HCT116 (cell line): Measurements from ENCODE around the gene ARIH2. TPM values are rescaled to one million over a fixed set of nuclear protein-coding genes. Genes with fewer than 3 reads are reported as not detected.

Experiments used
- ATAC-seq: fragments of 200-7000 bp; cut with Tn5 transposase; 2 replicates; pipeline ENCODE4 v1.9.1; 2020; ENCODE audit warnings: mild to moderate bottlenecking, moderate library complexity
- BruUV-seq: library from RNA; stranded (reverse); fragments of 400-500 nt; replicated peaks from 2 replicates; lab custom pipeline; 2021; lab: Mats Ljungman, UMichigan
- CTCF ChIA-PET: fragments of 300-600 bp; sonication (Branson Sonifier 250); formaldehyde crosslinking; loops from one replicate; lab custom pipeline; 2021; ENCODE audit warnings: antibody characterized with exemption; lab: Charles Lee
- POLR2A ChIA-PET: fragments of 300-600, 350-600 bp; sonication (Branson Sonifier 250); formaldehyde crosslinking; loops from one replicate; lab custom pipeline; 2021; ENCODE audit warnings: antibody characterized with exemption; lab: Charles Lee
- RAD21 ChIA-PET, 2 experiments: fragments of 300-600 bp; sonication (Branson Sonifier 250); formaldehyde crosslinking; loops; one replicate each; lab custom pipeline; 2023; ENCODE audit warnings: low total read pairs in 2 of 2; ENCODE audit not compliant: uncharacterized antibody in 2 of 2, unreplicated experiment in 2 of 2, low non-redundant PET in 1 of 2; lab: Charles Lee
- DNase-seq: peaks from one replicate; pipeline ENCODE4 v3.0.0-alpha.2; 2010; ENCODE audit warnings: low read depth, low spot score
- H2AFZ ChIP-seq: fragments of 200-600 bp; shearing (Covaris generic), sonication (generic); 2 replicates; pipeline ENCODE4 v1.6.1; 2017; ENCODE audit warnings: low read depth, mixed run types, mixed read lengths, antibody characterized with exemption, low read length; ENCODE audit not compliant: poor library complexity, severe bottlenecking
- H3K27ac ChIP-seq: 2 replicates; pipeline ENCODE4 v1.5.1; 2012; ENCODE audit warnings: low read depth, low read length
- H3K27me3 ChIP-seq: fragments of 200-600 bp; sonication (generic); 2 replicates; pipeline ENCODE4 v1.6.1; 2016; ENCODE audit warnings: mixed run types, low read length, mixed read lengths; ENCODE audit not compliant: insufficient read depth
- H3K36me3 ChIP-seq, 2 experiments: fragments of 200-500 bp in 1 of 2; fragments of 200-600 bp in 1 of 2; sonication (Bioruptor generic) in 1 of 2; sonication (generic) in 1 of 2; 2 replicates each; pipeline versions ENCODE4 v1.5.1 to v1.6.1; 2014 to 2016; ENCODE audit warnings: low read length in 2 of 2, inconsistent platforms in 1 of 2, mixed read lengths in 1 of 2, mixed run types in 1 of 2; ENCODE audit not compliant: insufficient read depth in 2 of 2, control insufficient read depth in 1 of 2
- H3K4me1 ChIP-seq, 2 experiments: fragments of 200-600 bp in 1 of 2; sonication (generic) in 1 of 2; 2 replicates each; pipeline versions ENCODE4 v1.5.1 to v1.6.1; 2012 to 2017; ENCODE audit warnings: low read length in 2 of 2, inconsistent platforms in 1 of 2, mild to moderate bottlenecking in 1 of 2, mixed read lengths in 1 of 2, mixed run types in 1 of 2, moderate library complexity in 1 of 2; ENCODE audit not compliant: insufficient read depth in 2 of 2, control insufficient read depth in 1 of 2
- H3K4me2 ChIP-seq: fragments of 200-600 bp; sonication (generic); 2 replicates; pipeline ENCODE4 v1.6.1; 2017; ENCODE audit warnings: mixed run types, low read length, mixed read lengths
- H3K4me3 ChIP-seq, 2 experiments: fragments of 200-600 bp in 1 of 2; sonication (generic) in 1 of 2; replicated peaks in 1 of 2; 2 replicates each; pipeline ENCODE4 v1.5.1; 2011 to 2016; ENCODE audit warnings: low read length in 2 of 2, control low read depth in 1 of 2, low read depth in 1 of 2, mild to moderate bottlenecking in 1 of 2, mixed read lengths in 1 of 2, mixed run types in 1 of 2
- H3K79me2 ChIP-seq: fragments of 200-600 bp; sonication (generic); 2 replicates; pipeline ENCODE4 v1.6.1; 2017; ENCODE audit warnings: mild to moderate bottlenecking, mixed run types, low read length, moderate library complexity, mixed read lengths; ENCODE audit not compliant: insufficient read depth
- H3K9ac ChIP-seq: fragments of 200-600 bp; sonication (generic); 2 replicates; pipeline ENCODE4 v1.6.1; 2016; ENCODE audit warnings: low read length, mixed read lengths
- H3K9me2 ChIP-seq: fragments of 200-600 bp; sonication (generic), shearing (Covaris generic); 2 replicates; pipeline ENCODE4 v1.6.1; 2017; ENCODE audit warnings: mixed run types, mild to moderate bottlenecking, moderate library complexity; ENCODE audit not compliant: insufficient read depth
- H3K9me3 ChIP-seq, 2 experiments: fragments of 200-500 bp in 1 of 2; fragments of 200-600 bp in 1 of 2; sonication (Bioruptor generic) in 1 of 2; sonication (generic) in 1 of 2; 2 replicates each; pipeline ENCODE4 v1.6.1; 2014 to 2017; ENCODE audit warnings: low read length in 2 of 2, mixed read lengths in 2 of 2, inconsistent platforms in 1 of 2, low read depth in 1 of 2, mild to moderate bottlenecking in 1 of 2, mixed run types in 1 of 2, moderate library complexity in 1 of 2; ENCODE audit not compliant: control insufficient read depth in 1 of 2, insufficient read depth in 1 of 2
- H4K20me1 ChIP-seq: fragments of 200-600 bp; sonication (generic), shearing (Covaris generic); 2 replicates; pipeline ENCODE4 v1.6.1; 2017; ENCODE audit warnings: mixed run types, mild to moderate bottlenecking, moderate library complexity; ENCODE audit not compliant: insufficient read depth
- CBX3 ChIP-seq: IDR thresholded peaks from 2 replicates; pipeline ENCODE4 v1.6.1; 2012; ENCODE audit warnings: low read depth
- CEBPB ChIP-seq: IDR thresholded peaks from 2 replicates; pipeline ENCODE4 v1.6.1; 2012; ENCODE audit warnings: low read depth
- EGR1 ChIP-seq: IDR thresholded peaks from 2 replicates; pipeline ENCODE4 v1.6.1; 2012; ENCODE audit warnings: low read depth
- JUND ChIP-seq: IDR thresholded peaks from 2 replicates; pipeline ENCODE4 v1.6.1; 2012
- POLR2A ChIP-seq: IDR thresholded peaks from 2 replicates; pipeline ENCODE4 v1.7.0; 2011; ENCODE audit warnings: borderline replicate concordance; ENCODE audit not compliant: insufficient read depth, insufficient read length; ENCODE audit errors: extremely low read depth
- POLR2AphosphoS5 ChIP-seq: IDR thresholded peaks from 2 replicates; pipeline ENCODE4 v1.6.1; 2011; ENCODE audit warnings: mild to moderate bottlenecking, low read depth, low read length, moderate library complexity
- SIN3A ChIP-seq: IDR thresholded peaks from 2 replicates; pipeline ENCODE4 v1.6.1; 2012; ENCODE audit warnings: low read depth
- SRF ChIP-seq: IDR thresholded peaks from 2 replicates; pipeline ENCODE4 v1.6.1; 2012; ENCODE audit warnings: low read depth
- TCF7L2 ChIP-seq: IDR thresholded peaks from 2 replicates; pipeline ENCODE4 v1.7.0; 2011; ENCODE audit warnings: borderline replicate concordance, inconsistent platforms; ENCODE audit not compliant: insufficient read depth, insufficient read length; ENCODE audit errors: extremely low read depth
- YY1 ChIP-seq: IDR thresholded peaks from 2 replicates; pipeline ENCODE4 v1.6.1; 2011; ENCODE audit warnings: low read length, low read depth, moderate library complexity, mild to moderate bottlenecking; ENCODE audit not compliant: insufficient replicate concordance; ENCODE audit errors: extremely low read depth
- ZFX ChIP-seq: fragments of 450-650 bp; IDR thresholded peaks from 2 replicates; pipeline ENCODE4 v1.6.1; 2017
- ZNF274 ChIP-seq: fragments of 200-500 bp; sonication (Bioruptor generic); IDR thresholded peaks from 2 replicates; pipeline ENCODE4 v1.6.1; 2014; ENCODE audit warnings: mild to moderate bottlenecking, low read depth, low read length, inconsistent platforms
- intact Hi-C: fragments of 100-400 bp; cut with micrococcal nuclease; formaldehyde crosslinking; loops from 2 replicates; pipeline ENCODE4 v1.10.0; 2022
- total RNA-seq: library from RNA; stranded (reverse); gene quantifications from one replicate; pipeline ENCODE4 v1.2.1, GENCODE V29; 2021; ENCODE audit not compliant: unreplicated experiment
- TF ChIP-seq, protein P1 (sequence below), 3 experiments: fragments of 200-600 bp in 1 of 3; sonication (generic) in 1 of 3; IDR thresholded peaks in 2 of 3; conservative IDR thresholded peaks in 1 of 3; 2 replicates each; pipeline ENCODE4 v1.5.1; 2012 to 2017; ENCODE audit warnings: low read depth in 2 of 3, low read length in 2 of 3, antibody characterized with exemption in 1 of 3, borderline replicate concordance in 1 of 3, control low read depth in 1 of 3, mild to moderate bottlenecking in 1 of 3, mixed read lengths in 1 of 3, mixed run types in 1 of 3, moderate library complexity in 1 of 3; ENCODE audit not compliant: insufficient read depth in 1 of 3
- TF ChIP-seq, protein P2 (sequence below): IDR thresholded peaks from 2 replicates; pipeline ENCODE4 v1.6.1; 2012

The ARIH2 gene
- total RNA-seq, 1 experiment from 2014 or later, result 105 TPM

DNA sequence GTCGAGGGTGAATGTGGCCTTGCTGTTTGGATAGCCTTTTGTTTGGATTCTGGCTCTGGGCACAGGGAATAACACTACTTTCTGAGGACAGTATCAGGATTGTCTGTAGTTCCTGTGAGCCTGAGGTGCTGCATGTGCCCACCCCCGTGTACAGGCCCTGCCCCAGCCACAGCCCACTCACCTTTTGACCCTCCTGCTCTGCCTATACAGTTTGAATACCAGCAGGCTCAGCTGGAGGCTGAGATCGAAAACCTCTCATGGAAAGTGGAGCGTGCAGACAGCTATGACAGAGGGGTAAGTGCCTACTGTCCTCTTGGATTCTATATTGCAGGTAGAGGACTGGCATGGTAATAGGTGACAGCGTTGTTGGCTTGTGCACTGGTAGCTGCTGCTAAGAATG lies 64.0 kb downstream of the ARIH2 start:
- Histone ChIP-seq H4K20me1 (no peaks in the 10 kb centered on the region), H3K4me3 (no peak overlapping the region), H3K9me3 (no peaks in the 10 kb centered on the region), H3K4me2 (no peak overlapping the region), H3K9ac (no peak overlapping the region), H3K9me2 (no peaks in the 10 kb centered on the region), H3K27me3 (no peaks in the 10 kb centered on the region), H2AFZ (no peak overlapping the region), H3K36me3 (peaks cover 40 to 49% of the 10 kb centered on the region in 2 experiments), H3K4me1 (peaks cover 0 to under 1% of the 10 kb centered on the region in 2 experiments; a peak in 1 of 4 replicates), H3K27ac (no peak overlapping the region), H3K79me2 (peaks cover 4% of the 10 kb centered on the region; the same call in 1 of the 2 replicates)
- DNase-seq, result no peak
- TF ChIP-seq EGR1 (no peak), JUND (no peak), ZFX (no peak), YY1 (no peak), ZNF274 (no peak), POLR2AphosphoS5 (no peak), SRF (no peak), SIN3A (no peak), CBX3 (no peak), TCF7L2 (no peak), CEBPB (no peak), POLR2A (no peak)
- TF ChIP-seq, protein P1, sequence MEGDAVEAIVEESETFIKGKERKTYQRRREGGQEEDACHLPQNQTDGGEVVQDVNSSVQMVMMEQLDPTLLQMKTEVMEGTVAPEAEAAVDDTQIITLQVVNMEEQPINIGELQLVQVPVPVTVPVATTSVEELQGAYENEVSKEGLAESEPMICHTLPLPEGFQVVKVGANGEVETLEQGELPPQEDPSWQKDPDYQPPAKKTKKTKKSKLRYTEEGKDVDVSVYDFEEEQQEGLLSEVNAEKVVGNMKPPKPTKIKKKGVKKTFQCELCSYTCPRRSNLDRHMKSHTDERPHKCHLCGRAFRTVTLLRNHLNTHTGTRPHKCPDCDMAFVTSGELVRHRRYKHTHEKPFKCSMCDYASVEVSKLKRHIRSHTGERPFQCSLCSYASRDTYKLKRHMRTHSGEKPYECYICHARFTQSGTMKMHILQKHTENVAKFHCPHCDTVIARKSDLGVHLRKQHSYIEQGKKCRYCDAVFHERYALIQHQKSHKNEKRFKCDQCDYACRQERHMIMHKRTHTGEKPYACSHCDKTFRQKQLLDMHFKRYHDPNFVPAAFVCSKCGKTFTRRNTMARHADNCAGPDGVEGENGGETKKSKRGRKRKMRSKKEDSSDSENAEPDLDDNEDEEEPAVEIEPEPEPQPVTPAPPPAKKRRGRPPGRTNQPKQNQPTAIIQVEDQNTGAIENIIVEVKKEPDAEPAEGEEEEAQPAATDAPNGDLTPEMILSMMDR (IDR thresholded peaks at IDR 0.05 in 2 of 3, conservative IDR thresholded peaks at IDR 0.05 in 1 of 3; ENCODE audit: borderline replicate concordance in 1 of 3, insufficient read depth in 1 of 3, low read depth in 2 of 3, low read length in 2 of 3), result no peak
- TF ChIP-seq, protein P2, sequence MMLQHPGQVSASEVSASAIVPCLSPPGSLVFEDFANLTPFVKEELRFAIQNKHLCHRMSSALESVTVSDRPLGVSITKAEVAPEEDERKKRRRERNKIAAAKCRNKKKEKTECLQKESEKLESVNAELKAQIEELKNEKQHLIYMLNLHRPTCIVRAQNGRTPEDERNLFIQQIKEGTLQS, result no peak
- ChIA-PET CTCF (no interaction called here), RAD21 (no interaction called here), POLR2A (no interaction called here)
- intact Hi-C loops, result no loop called here
- BruUV-seq, result no TSS peak
- no peak for ATAC-seq
